ENCODE results near the gene ATF6B.

ATF6B gene

DNA sequence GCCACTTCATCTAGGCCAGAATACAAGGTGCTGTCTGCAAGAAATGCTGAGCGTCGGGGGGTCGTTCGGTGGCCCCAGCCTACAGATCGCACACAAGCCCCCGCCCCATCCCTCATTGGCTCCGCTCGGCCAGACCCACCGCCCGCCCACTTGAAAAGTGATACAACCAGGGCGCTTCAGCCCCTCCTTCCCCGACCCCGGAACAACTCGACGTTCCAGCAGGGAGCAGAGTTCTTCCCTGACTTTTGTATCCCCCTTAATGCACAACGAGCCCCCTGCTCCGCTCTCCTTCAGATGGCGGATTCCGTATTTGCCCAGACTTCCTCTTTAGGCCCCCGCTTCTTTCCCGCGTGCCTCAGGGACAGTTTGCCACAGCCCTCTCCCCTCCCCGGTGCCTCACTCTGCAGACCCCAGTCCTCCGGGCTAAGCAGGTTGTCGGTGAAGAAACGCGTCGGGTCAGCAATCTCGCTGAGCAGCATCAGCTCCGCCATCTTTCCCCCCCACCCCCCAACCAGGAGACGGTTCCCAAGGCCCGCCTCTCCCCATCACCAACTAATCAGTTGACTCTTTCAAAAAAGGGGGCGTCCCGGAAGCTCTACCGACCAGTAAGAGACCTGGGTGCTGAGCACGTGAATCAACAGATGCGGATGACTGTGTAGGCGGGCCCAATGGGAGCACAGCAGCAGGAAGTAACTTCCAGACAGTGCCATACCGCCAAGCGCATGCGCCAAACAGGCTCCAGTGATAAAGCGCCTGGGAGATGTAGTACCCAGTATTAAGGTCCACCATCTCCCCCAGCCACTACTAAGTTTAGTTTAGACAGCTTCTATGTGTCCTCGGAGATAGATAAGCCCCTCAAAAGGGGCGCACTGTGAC is at the start of gene ATF6B:
Gene ATF6B (minus strand): TSS at position 530 of the 876 bp plus-strand sequence. CDS start 39 bp downstream, at position 491.
- TF ChIP-seq, protein P1, sequence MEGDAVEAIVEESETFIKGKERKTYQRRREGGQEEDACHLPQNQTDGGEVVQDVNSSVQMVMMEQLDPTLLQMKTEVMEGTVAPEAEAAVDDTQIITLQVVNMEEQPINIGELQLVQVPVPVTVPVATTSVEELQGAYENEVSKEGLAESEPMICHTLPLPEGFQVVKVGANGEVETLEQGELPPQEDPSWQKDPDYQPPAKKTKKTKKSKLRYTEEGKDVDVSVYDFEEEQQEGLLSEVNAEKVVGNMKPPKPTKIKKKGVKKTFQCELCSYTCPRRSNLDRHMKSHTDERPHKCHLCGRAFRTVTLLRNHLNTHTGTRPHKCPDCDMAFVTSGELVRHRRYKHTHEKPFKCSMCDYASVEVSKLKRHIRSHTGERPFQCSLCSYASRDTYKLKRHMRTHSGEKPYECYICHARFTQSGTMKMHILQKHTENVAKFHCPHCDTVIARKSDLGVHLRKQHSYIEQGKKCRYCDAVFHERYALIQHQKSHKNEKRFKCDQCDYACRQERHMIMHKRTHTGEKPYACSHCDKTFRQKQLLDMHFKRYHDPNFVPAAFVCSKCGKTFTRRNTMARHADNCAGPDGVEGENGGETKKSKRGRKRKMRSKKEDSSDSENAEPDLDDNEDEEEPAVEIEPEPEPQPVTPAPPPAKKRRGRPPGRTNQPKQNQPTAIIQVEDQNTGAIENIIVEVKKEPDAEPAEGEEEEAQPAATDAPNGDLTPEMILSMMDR (IDR thresholded peaks at IDR 0.05; ENCODE audit: insufficient read depth, missing control alignments), result no peak
- DNase-seq (ENCODE audit: insufficient read length, low spot score), result peak; percentile 74
- peak; percentile 55 for FAIRE-seq

DNA sequence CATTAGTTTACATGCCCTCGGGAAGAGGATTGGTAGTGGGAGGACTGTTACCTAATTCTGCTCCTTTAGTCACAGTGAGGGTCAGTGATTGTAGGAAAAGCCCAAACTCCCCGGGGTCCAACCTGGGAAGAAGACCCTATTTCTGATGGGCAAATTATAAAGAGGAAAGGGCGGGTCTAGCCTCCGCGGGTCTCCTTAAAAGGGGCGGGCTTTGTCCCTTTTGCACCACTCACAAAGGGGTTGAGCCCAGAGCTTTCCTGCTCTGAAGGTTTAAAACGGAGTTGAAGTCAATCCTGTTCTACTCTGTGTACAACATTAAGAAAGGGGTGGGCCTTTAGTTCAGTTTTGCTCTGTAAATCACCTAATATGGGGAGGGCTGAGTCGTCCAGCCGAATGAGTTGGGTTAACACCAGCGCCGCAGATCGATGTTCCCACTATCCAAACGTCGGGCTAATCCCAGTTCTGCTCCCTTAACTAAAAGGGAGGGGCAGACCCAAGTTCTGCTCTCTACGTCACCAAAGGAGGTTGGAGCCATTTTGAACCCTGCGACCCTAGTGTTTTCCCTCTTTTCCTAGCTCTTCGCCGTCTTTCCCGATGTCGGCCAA is 49.2 kb upstream of the ATF6B start:
- DNase-seq (ENCODE audit: insufficient read length, low spot score), result no peak
- FAIRE-seq, result no peak
- TF ChIP-seq, protein P1 (IDR thresholded peaks at IDR 0.05; ENCODE audit: insufficient read depth, missing control alignments), result no peak

DNA sequence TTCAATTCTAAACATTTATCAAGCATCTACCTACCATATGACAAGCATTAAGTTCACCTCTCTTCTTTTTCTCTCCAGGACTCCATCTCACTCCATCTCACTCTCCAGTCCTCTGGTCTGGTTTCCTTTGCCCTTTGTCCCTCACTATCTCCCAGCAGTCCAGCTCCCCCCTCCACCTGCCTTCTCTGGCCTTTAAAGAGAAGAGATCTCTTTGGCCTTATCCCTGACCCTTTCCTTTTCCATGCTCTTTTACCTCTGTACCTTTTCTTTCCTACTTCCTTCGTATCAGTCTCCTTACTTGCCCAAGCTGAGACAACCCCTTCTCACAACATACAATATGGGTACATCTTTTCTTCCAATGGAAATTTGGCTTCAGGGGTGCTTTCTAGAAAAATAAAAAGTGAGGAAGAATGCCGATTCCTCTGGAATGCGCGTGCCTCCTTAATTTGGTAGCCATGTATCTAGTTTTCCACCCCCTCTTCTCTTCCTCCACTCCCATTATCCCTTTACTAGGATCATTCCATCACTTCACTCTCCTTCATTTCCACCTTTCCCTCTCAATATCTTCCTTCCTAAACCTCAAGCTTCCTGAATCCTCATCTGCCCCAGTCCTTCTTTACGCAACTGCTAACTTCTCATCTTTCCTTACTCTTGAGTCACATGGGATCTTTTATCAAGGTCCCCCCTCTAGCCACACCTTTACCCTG is 48.6 kb upstream of the ATF6B start:
- FAIRE-seq, result no peak
- TF ChIP-seq, protein P1 (IDR thresholded peaks at IDR 0.05; ENCODE audit: insufficient read depth, missing control alignments), result no peak
- no peak for DNase-seq (ENCODE audit: insufficient read length, low spot score)

DNA sequence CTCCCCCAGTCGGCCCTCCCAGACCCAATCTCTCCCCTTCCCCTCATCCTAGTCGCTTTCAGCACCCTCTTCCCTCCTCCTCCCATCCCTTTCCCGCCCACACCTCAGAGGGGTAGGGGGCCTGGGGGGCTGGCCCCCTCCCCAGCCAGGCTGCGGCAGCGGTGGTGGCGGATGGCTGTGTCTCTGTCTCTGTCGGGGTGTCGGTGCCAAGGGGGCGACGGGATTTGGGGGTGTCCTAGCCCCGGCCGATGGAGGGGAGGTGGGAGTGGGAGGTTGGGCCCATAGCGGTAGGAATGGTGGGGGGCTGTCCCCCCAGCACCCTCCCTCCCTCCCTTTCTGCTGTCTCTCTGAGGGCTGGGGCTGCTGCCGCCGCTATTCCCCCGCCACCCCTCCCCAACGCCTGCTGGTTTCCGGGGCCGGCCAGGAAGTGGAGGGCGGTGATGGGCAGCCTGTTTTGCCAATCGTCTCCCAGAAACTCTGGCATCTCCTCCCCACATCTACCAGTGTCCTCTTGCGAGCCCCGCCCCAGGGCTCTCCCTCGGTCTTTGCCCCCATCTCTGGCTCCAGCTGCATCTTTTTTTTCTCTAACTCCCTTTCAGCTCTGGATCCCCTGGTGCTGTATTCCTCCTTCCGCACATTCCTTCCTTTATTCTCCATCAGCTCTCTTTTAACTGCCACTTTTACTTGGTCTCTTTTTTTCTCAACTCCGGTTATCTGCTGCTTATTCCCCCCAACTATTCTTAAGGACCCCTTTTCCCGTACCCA is 47.8 kb upstream of the ATF6B start, which contains the start of gene AGPAT1:
Gene AGPAT1 (minus strand): TSS at position 374 of the 765 bp plus-strand sequence. CDS start 4,588 bp downstream, outside the sequence.
- DNase-seq (ENCODE audit: insufficient read length, low spot score), result peak; percentile 85
- FAIRE-seq, result no peak
- TF ChIP-seq, protein P1 (IDR thresholded peaks at IDR 0.05; ENCODE audit: insufficient read depth, missing control alignments), result no peak

DNA sequence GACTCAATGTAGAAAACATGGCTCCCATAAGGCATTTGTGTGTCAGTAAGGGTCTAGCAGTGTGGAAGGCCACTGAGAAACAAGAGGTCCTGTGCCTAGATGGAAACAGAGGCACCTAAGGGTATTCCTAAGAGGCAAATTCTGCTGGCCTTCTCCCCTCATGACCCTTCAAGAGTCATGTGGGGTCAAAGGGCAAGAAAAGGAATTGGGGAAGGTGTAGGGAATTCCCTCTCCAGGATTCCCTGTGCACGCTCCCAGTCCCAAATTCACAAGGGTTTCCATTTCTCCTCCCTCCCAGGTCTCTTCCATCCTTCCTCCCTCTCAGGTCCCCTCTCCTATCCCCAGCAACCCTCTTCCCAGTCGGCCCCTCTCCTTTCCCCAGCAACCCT is 47.3 kb upstream of the ATF6B start:
- TF ChIP-seq, protein P1 (IDR thresholded peaks at IDR 0.05; ENCODE audit: insufficient read depth, missing control alignments), result no peak
- DNase-seq (ENCODE audit: insufficient read length, low spot score) (no peak), FAIRE-seq (no peak)

- DNase-seq (ENCODE audit: insufficient read length, low spot score) (no peak), FAIRE-seq (no peak)
- TF ChIP-seq, protein P1 (IDR thresholded peaks at IDR 0.05; ENCODE audit: insufficient read depth, missing control alignments), result no peak
Measured at GRCh38 chr6:32174416-32174815, 46.4 kb upstream of the ATF6B start.

All from D721Med (cell line).